Measurements from ENCODE around the gene MLST8. TPM values are rescaled to one million over a fixed set of nuclear protein-coding genes. Genes with fewer than 3 reads are reported as not detected.
A peak's percentile ranks its signal among the peaks of the same experiment; 100 is the strongest.

Gene MLST8
- total RNA-seq, 3 donors from 2014 or later = 25.5 to 30.9 (median 29.8) TPM

DNA sequence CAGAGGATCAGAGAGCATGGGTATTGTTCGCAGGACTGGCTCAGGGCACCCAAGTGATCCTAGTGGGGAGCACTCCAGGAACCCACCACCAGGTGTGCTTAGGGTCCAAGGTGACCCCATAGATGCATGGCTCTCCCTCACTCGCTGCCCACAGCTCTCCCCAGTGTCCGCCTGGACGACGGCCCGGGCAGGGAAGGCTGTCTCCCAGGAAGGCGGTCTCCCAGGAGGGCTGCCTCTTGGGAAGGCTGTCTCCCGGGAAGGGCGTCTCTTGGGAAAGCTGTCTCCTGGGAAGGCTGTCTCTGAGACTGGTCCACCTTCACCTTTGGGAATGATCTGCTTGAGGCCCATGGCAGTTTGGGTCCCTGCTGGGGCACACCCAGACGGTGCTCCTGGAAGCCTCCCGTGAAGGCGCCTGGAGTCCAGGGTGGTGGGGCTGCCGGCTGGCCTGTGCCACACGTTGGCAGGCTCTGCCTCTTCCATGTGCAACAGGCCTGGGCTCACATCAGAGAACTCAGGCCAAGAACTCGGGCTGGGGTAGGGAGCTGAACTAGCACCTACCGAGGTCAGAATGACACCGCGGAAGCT, 41.1 kb downstream of the MLST8 start:
- Histone ChIP-seq H3K9me3 (no peaks in the 10 kb centered on the region), H3K36me3 (ENCODE audit: low read depth) (peaks cover 3% of the 10 kb centered on the region), H3K4me3 (no peak overlapping the region), H3K4me1 (ENCODE audit: low read depth) (peaks cover 2% of the 10 kb centered on the region)
- intact Hi-C loops (cut with DNase I, micrococcal nuclease) = no loop called here
- TF ChIP-seq, protein P1, sequence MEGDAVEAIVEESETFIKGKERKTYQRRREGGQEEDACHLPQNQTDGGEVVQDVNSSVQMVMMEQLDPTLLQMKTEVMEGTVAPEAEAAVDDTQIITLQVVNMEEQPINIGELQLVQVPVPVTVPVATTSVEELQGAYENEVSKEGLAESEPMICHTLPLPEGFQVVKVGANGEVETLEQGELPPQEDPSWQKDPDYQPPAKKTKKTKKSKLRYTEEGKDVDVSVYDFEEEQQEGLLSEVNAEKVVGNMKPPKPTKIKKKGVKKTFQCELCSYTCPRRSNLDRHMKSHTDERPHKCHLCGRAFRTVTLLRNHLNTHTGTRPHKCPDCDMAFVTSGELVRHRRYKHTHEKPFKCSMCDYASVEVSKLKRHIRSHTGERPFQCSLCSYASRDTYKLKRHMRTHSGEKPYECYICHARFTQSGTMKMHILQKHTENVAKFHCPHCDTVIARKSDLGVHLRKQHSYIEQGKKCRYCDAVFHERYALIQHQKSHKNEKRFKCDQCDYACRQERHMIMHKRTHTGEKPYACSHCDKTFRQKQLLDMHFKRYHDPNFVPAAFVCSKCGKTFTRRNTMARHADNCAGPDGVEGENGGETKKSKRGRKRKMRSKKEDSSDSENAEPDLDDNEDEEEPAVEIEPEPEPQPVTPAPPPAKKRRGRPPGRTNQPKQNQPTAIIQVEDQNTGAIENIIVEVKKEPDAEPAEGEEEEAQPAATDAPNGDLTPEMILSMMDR (IDR thresholded peaks at IDR 0.05) = no peak
- ATAC-seq (no peak), DNase-seq (no peak)

DNA sequence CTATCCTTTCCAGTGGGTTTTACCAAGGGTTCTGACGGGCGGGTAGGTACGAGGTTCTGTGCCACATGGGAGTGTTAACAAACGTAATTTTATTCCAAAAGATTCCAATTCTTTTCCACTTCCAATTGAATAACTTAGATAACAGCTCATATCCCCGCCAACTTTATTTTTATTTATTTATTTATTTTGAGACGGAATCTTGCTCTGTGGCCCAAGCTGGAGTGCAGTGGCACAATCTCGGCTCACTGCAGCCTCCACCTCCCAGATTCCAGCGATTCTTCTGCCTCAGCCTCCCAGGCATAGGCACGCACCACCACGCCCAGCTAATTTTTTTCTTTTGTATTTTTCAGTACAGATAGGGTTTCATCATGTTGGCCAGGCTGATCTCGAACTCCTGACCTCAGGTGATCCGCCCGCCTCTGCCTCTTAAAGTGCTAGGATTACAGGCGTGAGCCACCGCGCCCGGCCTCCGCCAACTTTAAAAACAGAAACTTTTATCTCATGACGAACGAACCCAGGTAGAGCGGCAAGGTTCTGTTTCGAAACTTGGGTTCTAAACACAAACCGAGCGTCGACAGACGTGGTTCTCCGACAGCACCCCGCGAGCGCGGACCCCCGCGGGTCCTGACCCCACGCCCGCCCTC, 45.5 kb downstream of the MLST8 start:
- peak; percentile 26 for ATAC-seq
- peaks cover 14% of the 10 kb centered on the region for H3K4me1 ChIP-seq (ENCODE audit: low read depth)
- DNase-seq = peak; percentile 64 to 76 (median 71)
- peak overlapping the region; percentile 70 for H3K4me3 ChIP-seq
- no peaks in the 10 kb centered on the region for H3K9me3 ChIP-seq
- intact Hi-C loops (cut with DNase I, micrococcal nuclease) = no loop called here
- TF ChIP-seq, protein P1 (IDR thresholded peaks at IDR 0.05) = no peak
- H3K36me3 ChIP-seq (ENCODE audit: low read depth) = no peaks in the 10 kb centered on the region

DNA sequence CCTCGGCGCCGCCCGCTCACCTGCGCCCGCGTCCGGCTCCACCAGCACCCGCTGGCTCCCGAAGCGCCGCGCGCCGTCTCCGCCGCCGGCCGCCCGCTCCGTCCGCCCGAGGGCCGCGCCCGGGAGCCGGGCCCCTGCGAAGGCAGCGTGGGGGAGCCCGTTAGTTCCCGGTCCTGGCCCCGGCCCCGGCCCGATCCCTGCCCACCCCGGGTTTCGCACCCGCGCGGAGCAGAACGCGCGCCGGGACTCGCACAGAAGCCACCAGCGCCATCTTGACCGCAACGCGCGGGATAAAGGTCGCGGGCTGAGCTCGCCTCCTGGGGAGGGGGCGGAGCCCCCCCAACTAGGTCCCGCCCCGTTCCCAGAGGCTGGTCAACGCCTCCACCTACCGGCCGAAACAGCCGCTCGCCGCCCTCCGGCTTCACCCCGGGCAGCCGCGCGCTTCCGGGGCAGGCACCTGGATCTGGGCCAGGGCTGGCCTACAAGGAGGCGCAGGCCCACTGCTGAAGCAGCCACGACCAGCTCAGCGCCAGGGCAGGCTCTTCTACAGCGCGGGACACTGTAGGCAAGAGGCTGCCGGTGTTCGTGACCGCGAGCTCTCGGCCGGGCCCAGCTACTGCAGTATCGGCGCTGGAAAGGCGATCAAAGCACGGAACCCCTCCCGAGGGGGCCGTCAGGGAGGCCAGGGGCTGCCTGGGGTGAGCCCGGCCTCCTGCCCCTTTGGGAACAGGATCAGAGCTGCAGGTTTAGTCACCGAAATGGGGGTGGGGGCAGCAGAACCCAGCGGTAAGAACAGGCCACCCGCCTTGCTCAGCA, 46.2 kb downstream of the MLST8 start, which contains the start of gene ECI1:
ECI1 (minus strand) TSS at position 292 of the 816 bp plus-strand sequence; CDS start at position 271, 21 bp downstream.
- Histone ChIP-seq H3K36me3 (ENCODE audit: low read depth) (no peaks in the 10 kb centered on the region), H3K9me3 (no peaks in the 10 kb centered on the region), H3K4me1 (ENCODE audit: low read depth) (peaks cover 14% of the 10 kb centered on the region), H3K4me3 (peak within 1 kb of the TSS; percentile 70)
- DNase-seq = peak; percentile 97 to 99 (median 98)
- ATAC-seq = peak; percentile 98
- intact Hi-C loops (cut with DNase I, micrococcal nuclease) = no loop called here
- TF ChIP-seq, protein P1 (IDR thresholded peaks at IDR 0.05) = peak; percentile 77

DNA sequence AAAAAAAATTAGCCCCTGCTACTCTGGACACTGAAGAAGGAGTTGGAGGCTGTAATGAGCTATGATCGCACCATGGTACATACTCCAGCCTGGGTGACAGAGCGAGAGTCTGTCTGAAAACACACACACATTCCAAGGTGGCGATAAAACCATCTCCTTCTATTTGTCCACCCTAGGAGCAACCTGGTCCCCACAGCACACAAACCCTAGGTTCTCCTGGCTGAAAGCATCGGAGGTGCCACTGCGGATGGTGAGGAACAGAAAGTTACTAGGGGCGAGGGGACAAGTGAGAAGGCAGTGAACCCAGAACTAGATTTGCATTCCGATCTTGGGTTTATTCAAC, 47.5 kb downstream of the MLST8 start:
- Histone ChIP-seq H3K9me3 (no peaks in the 10 kb centered on the region), H3K36me3 (ENCODE audit: low read depth) (peaks cover 7% of the 10 kb centered on the region), H3K4me1 (ENCODE audit: low read depth) (peaks cover 14% of the 10 kb centered on the region), H3K4me3 (no peak overlapping the region)
- TF ChIP-seq, protein P1 (IDR thresholded peaks at IDR 0.05) = no peak
- ATAC-seq (no peak), DNase-seq (no peak)
- intact Hi-C loops (cut with DNase I, micrococcal nuclease) = no loop called here

DNA sequence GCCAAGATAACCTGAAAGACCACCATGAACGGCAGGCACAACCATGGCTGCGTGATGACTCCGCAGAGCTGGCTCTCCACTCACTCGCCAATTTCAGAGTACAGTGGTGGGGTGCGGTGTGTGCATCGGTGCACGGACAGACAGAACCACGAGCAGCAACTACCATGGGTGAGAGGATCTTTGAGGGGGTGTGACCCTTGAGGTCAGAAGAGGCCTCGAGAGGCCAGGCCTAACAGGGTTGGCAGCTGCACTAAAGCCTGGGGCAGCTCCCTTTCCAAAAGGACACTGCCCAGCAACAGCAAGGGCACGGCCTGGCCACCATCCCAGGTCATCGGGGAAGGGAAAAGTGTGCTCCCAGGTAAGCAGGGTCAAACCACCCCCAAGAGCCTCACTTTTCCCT, 48.0 kb downstream of the MLST8 start:
- intact Hi-C loops (cut with DNase I, micrococcal nuclease) = no loop called here
- peaks cover 14% of the 10 kb centered on the region for H3K4me1 ChIP-seq (ENCODE audit: low read depth)

More for the DNA sequence above, 48.0 kb downstream of the MLST8 start:
- TF ChIP-seq, protein P1 (IDR thresholded peaks at IDR 0.05) = no peak
- peaks cover 12% of the 10 kb centered on the region for H3K36me3 ChIP-seq (ENCODE audit: low read depth)
- no peak overlapping the region for H3K4me3 ChIP-seq
- no peaks in the 10 kb centered on the region for H3K9me3 ChIP-seq
- DNase-seq (peak in 1 of 3 donors; percentile 44), ATAC-seq (no peak)

Measured in mucosa of descending colon (tissue), 3 donors.